ENCODE results near the gene MARCO.

GRCh38 chr2:118986738-118987137, 44.7 kb downstream of the MARCO start:
- TF ChIP-seq, protein P1, sequence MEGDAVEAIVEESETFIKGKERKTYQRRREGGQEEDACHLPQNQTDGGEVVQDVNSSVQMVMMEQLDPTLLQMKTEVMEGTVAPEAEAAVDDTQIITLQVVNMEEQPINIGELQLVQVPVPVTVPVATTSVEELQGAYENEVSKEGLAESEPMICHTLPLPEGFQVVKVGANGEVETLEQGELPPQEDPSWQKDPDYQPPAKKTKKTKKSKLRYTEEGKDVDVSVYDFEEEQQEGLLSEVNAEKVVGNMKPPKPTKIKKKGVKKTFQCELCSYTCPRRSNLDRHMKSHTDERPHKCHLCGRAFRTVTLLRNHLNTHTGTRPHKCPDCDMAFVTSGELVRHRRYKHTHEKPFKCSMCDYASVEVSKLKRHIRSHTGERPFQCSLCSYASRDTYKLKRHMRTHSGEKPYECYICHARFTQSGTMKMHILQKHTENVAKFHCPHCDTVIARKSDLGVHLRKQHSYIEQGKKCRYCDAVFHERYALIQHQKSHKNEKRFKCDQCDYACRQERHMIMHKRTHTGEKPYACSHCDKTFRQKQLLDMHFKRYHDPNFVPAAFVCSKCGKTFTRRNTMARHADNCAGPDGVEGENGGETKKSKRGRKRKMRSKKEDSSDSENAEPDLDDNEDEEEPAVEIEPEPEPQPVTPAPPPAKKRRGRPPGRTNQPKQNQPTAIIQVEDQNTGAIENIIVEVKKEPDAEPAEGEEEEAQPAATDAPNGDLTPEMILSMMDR (IDR thresholded peaks at IDR 0.05) = no peak
- TF ChIP-seq EZH2 (IDR thresholded peaks at IDR 0.05; ENCODE audit: borderline replicate concordance, insufficient read depth, low read depth, low read length, poor library complexity, severe bottlenecking) = no peak

Data from B cell (primary cell).